Kidney (tissue), 14 donors: ENCODE data around the gene IL25. TPM values are rescaled to one million over a fixed set of nuclear protein-coding genes. Genes with fewer than 3 reads are reported as not detected.

ENCODE experiments used
- DNase-seq, 5 donors: peaks; one replicate each; pipeline ENCODE4 v3.0.0-alpha.2; 2013 to 2020
- FAIRE-seq: peaks from 2 replicates; lab custom pipeline; 2012; peaks lifted over from hg19 to GRCh38; lab: Jason Lieb, UNC
- H3K27ac ChIP-seq, 2 donors: one replicate each; pipeline ENCODE4 v1.7.0; 2013; ENCODE audit warnings: low read depth in 2 of 2, low read length in 2 of 2, inconsistent platforms in 1 of 2
- H3K27me3 ChIP-seq: one replicate; pipeline ENCODE4 v1.7.1; 2013; ENCODE audit warnings: low read length, inconsistent platforms; ENCODE audit not compliant: control insufficient read depth, insufficient read depth
- H3K36me3 ChIP-seq, 3 donors: one replicate each; pipeline versions ENCODE4 v1.7.0 to v1.7.1; 2013; ENCODE audit warnings: low read length in 3 of 3, control low read depth in 1 of 3, inconsistent platforms in 1 of 3; ENCODE audit not compliant: insufficient read depth in 3 of 3, control insufficient read depth in 2 of 3
- H3K4me1 ChIP-seq, 3 donors: one replicate each; pipeline versions ENCODE4 v1.7.0 to v1.7.1; 2013; ENCODE audit warnings: low read length in 3 of 3, inconsistent platforms in 1 of 3, low read depth in 1 of 3; ENCODE audit not compliant: control insufficient read depth in 2 of 3, insufficient read depth in 2 of 3
- H3K4me3 ChIP-seq, 3 donors: one replicate each; pipeline versions ENCODE4 v1.7.0 to v1.8.1; 2013; ENCODE audit warnings: low read length in 3 of 3, control low read depth in 1 of 3, inconsistent platforms in 1 of 3
- H3K9ac ChIP-seq, 3 donors: one replicate each; pipeline versions ENCODE4 v1.7.0 to v1.7.1; 2013; ENCODE audit warnings: low read length in 3 of 3, control low read depth in 1 of 3, inconsistent platforms in 1 of 3
- H3K9me3 ChIP-seq, 3 donors: one replicate each; pipeline versions ENCODE4 v1.7.0 to v1.7.1; 2013; ENCODE audit warnings: low read length in 3 of 3, control low read depth in 1 of 3, inconsistent platforms in 1 of 3; ENCODE audit not compliant: control insufficient read depth in 2 of 3, insufficient read depth in 1 of 3
- intact Hi-C: fragments of 100-400 bp; cut with DNase I; formaldehyde crosslinking; loops from one replicate; pipeline ENCODE4 v1.11.1; 2022
- polyA plus RNA-seq: library from polyadenylated mRNA; stranded (reverse); fragments of 350-450 nt; fragmentation: Illumina TruSeq; extraction: RNeasy Lipid Tissue Mini Kit (QIAGEN cat#74804); gene quantifications from one replicate; pipeline ENCODE4 v1.2.3, GENCODE V29; 2014; ENCODE audit warnings: low read depth, low replicate concordance; ENCODE audit not compliant: insufficient read depth
- total RNA-seq: library from RNA; stranded (reverse); fragmentation: NEBNext Ultra II Directional; extraction: Animal tissue kit (Norgen Biotek cat#: 25700); gene quantifications from one replicate; pipeline ENCODE4 v1.2.1, GENCODE V29; 2021
- TF ChIP-seq, protein P1 (sequence below): IDR thresholded peaks from 3 replicates; pipeline ENCODE4 v1.5.1; 2012; ENCODE audit warnings: mild to moderate bottlenecking, moderate library complexity, borderline replicate concordance; ENCODE audit not compliant: insufficient read depth; ENCODE audit errors: extremely low read depth
- donor health status: control.
- donor health status: control.
- donor health status: control.
- donor health status: control.
- donor health status: control.
- donor health status: DM: yes; HTN: yes; CAD: no.
- donor health status: Normal renal cell carcinoma (clear cell type).

Gene IL25
- total and polyA plus RNA-seq, 2 donors from 2014 or later: not detected

- Histone ChIP-seq H3K36me3 (no peaks in the 10 kb centered on the region), H3K4me3 (no peak overlapping the region), H3K9ac (no peak overlapping the region), H3K9me3 (no peaks in the 10 kb centered on the region), H3K27ac (no peak overlapping the region), H3K4me1 (no peaks in the 10 kb centered on the region), H3K27me3 (no peaks in the 10 kb centered on the region)
- intact Hi-C loops: no loop called here
- DNase-seq (peak in 1 of 5 donors; percentile 73), FAIRE-seq (no peak)
- TF ChIP-seq, protein P1, sequence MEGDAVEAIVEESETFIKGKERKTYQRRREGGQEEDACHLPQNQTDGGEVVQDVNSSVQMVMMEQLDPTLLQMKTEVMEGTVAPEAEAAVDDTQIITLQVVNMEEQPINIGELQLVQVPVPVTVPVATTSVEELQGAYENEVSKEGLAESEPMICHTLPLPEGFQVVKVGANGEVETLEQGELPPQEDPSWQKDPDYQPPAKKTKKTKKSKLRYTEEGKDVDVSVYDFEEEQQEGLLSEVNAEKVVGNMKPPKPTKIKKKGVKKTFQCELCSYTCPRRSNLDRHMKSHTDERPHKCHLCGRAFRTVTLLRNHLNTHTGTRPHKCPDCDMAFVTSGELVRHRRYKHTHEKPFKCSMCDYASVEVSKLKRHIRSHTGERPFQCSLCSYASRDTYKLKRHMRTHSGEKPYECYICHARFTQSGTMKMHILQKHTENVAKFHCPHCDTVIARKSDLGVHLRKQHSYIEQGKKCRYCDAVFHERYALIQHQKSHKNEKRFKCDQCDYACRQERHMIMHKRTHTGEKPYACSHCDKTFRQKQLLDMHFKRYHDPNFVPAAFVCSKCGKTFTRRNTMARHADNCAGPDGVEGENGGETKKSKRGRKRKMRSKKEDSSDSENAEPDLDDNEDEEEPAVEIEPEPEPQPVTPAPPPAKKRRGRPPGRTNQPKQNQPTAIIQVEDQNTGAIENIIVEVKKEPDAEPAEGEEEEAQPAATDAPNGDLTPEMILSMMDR: no peak
These were observed 26.5 kb upstream of the IL25 start for GRCh38 chr14:23345987-23346692.

DNA sequence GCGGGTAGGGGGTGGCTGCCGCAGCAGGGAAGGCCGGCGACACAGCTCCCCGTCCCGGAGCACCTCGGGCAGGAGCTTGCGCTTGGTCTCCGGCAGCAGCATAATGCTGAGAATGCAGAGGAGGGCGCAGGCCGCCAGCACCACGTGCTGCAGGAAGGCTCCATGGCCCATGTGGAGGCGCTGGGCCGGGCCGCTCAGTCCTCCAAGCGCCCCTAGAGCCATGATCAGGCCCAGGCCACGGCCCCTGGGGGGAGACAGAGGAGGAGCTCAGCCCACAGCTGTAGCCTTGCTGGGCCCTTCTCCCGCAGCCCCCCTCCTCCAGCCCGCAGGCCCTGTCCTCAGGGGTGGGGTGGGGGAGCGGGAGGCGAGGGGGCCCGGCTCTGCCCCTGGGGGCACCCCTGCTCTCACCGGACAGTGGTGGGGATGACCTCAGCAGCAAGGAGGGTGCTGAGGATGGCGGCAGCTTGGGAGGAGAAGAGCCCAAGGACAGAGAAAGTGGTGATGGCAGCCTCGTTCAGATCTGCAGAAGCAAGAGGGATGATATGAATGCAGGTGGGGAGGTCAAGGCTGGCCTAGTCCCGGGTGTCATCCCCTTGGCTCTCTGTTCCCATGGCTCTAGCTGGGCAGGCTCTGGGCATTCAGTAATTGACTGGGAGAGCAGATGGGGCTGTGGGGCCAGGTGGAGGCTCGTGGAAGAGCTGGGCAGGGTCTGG, 25.8 kb upstream of the IL25 start:
- Histone ChIP-seq H3K27ac (no peak overlapping the region), H3K9me3 (no peaks in the 10 kb centered on the region), H3K4me3 (no peak overlapping the region), H3K9ac (no peak overlapping the region), H3K27me3 (no peaks in the 10 kb centered on the region), H3K4me1 (peaks cover 0 to 2% (median 0%) of the 10 kb centered on the region in 3 donors), H3K36me3 (no peaks in the 10 kb centered on the region)
- TF ChIP-seq, protein P1: no peak
- FAIRE-seq (no peak), DNase-seq (no peak)
- intact Hi-C loops: no loop called here

DNA sequence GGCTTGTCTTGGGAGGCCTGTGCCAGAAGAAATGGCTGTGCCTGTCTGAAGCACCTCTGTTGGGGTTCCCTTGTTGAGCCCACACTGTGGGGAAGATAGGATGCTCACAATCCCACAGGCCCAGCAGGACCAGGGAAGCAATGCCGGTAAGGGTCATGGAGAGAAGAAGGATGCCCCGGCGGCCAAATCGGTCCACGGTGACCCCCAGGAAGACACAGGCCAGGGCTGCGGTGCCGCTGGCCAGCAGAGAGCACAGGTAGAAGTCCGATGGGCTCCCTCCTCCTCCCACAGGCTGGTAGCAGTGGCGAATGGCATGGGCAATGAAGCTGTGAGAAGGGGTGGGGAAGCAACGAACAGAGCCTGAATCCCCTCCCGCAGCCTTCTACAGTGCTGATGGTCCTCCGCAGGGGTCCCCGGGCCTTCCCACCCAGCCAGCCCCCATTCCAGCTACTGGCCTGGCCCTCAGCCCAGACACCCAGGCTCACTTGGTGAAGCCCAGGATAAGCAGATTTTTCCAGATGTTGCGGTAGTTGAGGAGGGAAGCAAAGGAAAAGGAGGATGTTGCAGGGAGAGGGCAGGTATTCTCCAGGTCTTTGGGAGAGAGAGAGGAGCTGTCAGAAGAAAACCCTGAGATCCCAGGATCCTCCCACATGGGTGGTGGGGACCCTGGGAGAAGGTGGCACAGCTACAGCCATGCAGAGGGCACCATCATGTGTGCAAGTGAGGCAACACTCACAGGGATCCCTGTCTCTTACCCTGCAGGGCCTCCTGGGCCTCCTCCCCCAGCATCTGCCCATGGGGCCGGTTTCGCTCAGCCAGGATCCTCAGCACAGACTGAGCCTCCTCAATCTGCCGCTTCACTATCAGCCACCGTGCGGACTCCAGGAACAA, 25.0 kb upstream of the IL25 start:
- DNase-seq (no peak), FAIRE-seq (no peak)
- H3K36me3 ChIP-seq: no peaks in the 10 kb centered on the region
- H3K9ac ChIP-seq: no peak overlapping the region
- H3K27ac ChIP-seq: no peak overlapping the region
- H3K4me1 ChIP-seq: peaks cover 0 to 5% (median 0%) of the 10 kb centered on the region in 3 donors
- H3K9me3 ChIP-seq: no peaks in the 10 kb centered on the region
- intact Hi-C loops: no loop called here
- no peaks in the 10 kb centered on the region for H3K27me3 ChIP-seq
- TF ChIP-seq, protein P1: no peak
- no peak overlapping the region for H3K4me3 ChIP-seq
